HEK293 (cell line): ENCODE data around the gene TNFSF13.

ENCODE experiments used
- CTCF ChIA-PET: fragments of 350-600 bp; formaldehyde crosslinking; extraction: SDS; loops from one replicate; lab custom pipeline; 2021; ENCODE audit warnings: antibody characterized with exemption; lab: Yijun Ruan, JAX
- POLR2A ChIA-PET: fragments of 300-600 bp; formaldehyde crosslinking; extraction: SDS; loops from one replicate; lab custom pipeline; 2020; ENCODE audit warnings: antibody characterized with exemption, inconsistent platforms; lab: Yijun Ruan, JAX
- H3K27ac ChIP-seq: fragments of 200-500 bp; sonication (Bioruptor generic); 2 replicates; pipeline ENCODE4 v1.5.1; 2014; ENCODE audit warnings: low read depth, low read length, control low read depth, inconsistent platforms; ENCODE audit errors: extremely low read depth
- H3K36me3 ChIP-seq, 2 experiments: fragments of 200-500 bp in 1 of 2; sonication (Bioruptor generic) in 1 of 2; 1 replicate in 1 of 2; 2 replicates in 1 of 2; pipeline ENCODE4 v1.5.1; 2014 to 2017; ENCODE audit warnings: inconsistent platforms in 2 of 2, low read length in 2 of 2; ENCODE audit not compliant: control insufficient read depth in 2 of 2, insufficient read depth in 1 of 2
- H3K4me1 ChIP-seq: fragments of 200-500 bp; sonication (Bioruptor generic); 2 replicates; pipeline ENCODE4 v1.5.1; 2014; ENCODE audit warnings: mild to moderate bottlenecking, low read length, inconsistent platforms; ENCODE audit not compliant: control insufficient read depth, insufficient read depth
- H3K4me3 ChIP-seq: 2 replicates; pipeline ENCODE4 v1.5.1; 2011; ENCODE audit warnings: low read depth, mild to moderate bottlenecking, control low read depth, low read length, moderate library complexity
- H3K9me3 ChIP-seq: fragments of 200-500 bp; sonication (Bioruptor generic); 2 replicates; pipeline ENCODE4 v1.5.1; 2014; ENCODE audit warnings: low read depth, low read length, inconsistent platforms; ENCODE audit not compliant: control insufficient read depth, insufficient read depth
- HIC1 ChIP-seq: fragments of 450-650 bp; formaldehyde crosslinking; IDR thresholded peaks from 2 replicates; pipeline ENCODE4 v1.5.1; 2016; ENCODE audit warnings: missing biosample characterization, missing genetic modification characterization
- PRDM6 ChIP-seq: fragments of 450-650 bp; formaldehyde crosslinking; IDR thresholded peaks from 2 replicates; pipeline ENCODE4 v1.5.1; 2017; ENCODE audit warnings: missing biosample characterization, missing genetic modification characterization
- REPIN1 ChIP-seq: fragments of 450-650 bp; formaldehyde crosslinking; IDR thresholded peaks from 2 replicates; pipeline ENCODE4 v1.5.1; 2017; ENCODE audit warnings: missing biosample characterization, missing genetic modification characterization, low read depth
- SCRT2 ChIP-seq: fragments of 450-650 bp; formaldehyde crosslinking; IDR thresholded peaks from 2 replicates; pipeline ENCODE4 v1.5.1; 2016; ENCODE audit warnings: missing biosample characterization, missing genetic modification characterization
- YY1 ChIP-seq: fragments of 450-650 bp; formaldehyde crosslinking; IDR thresholded peaks from 2 replicates; pipeline ENCODE4 v1.5.1; 2018; ENCODE audit warnings: missing biosample characterization, missing genetic modification characterization
- ZBTB17 ChIP-seq: fragments of 450-650 bp; formaldehyde crosslinking; IDR thresholded peaks from 2 replicates; pipeline ENCODE4 v1.5.1; 2016; ENCODE audit warnings: missing biosample characterization, missing genetic modification characterization
- ZIC2 ChIP-seq: fragments of 450-650 bp; formaldehyde crosslinking; IDR thresholded peaks from 2 replicates; pipeline ENCODE4 v1.5.1; 2016; ENCODE audit warnings: missing biosample characterization, missing genetic modification characterization
- ZNF19 ChIP-seq: fragments of 450-650 bp; formaldehyde crosslinking; IDR thresholded peaks from 2 replicates; pipeline ENCODE4; 2016; ENCODE audit warnings: missing biosample characterization, missing genetic modification characterization, low read depth
- ZNF223 ChIP-seq: fragments of 450-650 bp; formaldehyde crosslinking; IDR thresholded peaks from 2 replicates; pipeline ENCODE4 v1.5.1; 2016; ENCODE audit warnings: missing biosample characterization, missing genetic modification characterization
- ZNF302 ChIP-seq: fragments of 450-650 bp; formaldehyde crosslinking; IDR thresholded peaks from 2 replicates; pipeline ENCODE4 v1.5.1; 2016; ENCODE audit warnings: missing biosample characterization, missing genetic modification characterization, low read depth
- ZNF404 ChIP-seq: fragments of 450-650 bp; formaldehyde crosslinking; IDR thresholded peaks from 2 replicates; pipeline ENCODE4 v1.5.1; 2017; ENCODE audit warnings: missing biosample characterization, missing genetic modification characterization
- ZNF518A ChIP-seq: fragments of 450-650 bp; formaldehyde crosslinking; conservative IDR thresholded peaks from 2 replicates; pipeline ENCODE4 v1.5.1; 2016; ENCODE audit warnings: low read depth, missing biosample characterization, missing genetic modification characterization
- ZNF791 ChIP-seq: fragments of 450-650 bp; formaldehyde crosslinking; IDR thresholded peaks from 2 replicates; pipeline ENCODE4 v1.5.1; 2016; ENCODE audit warnings: missing biosample characterization, missing genetic modification characterization

TNFSF13 gene

GRCh38 chr17:7549401-7550055, 9.0 kb upstream of the TNFSF13 start (continued):
- TF ChIP-seq PRDM6 (tag by site-specific recombination): no peak
- peak; percentile 47 for TF ChIP-seq ZIC2 (tag by site-specific recombination)
- TF ChIP-seq HIC1 (tag by site-specific recombination): peak; percentile 75; the same call in 1 of the 2 replicates
- no peak for TF ChIP-seq ZNF223 (tag by site-specific recombination)
- TF ChIP-seq, all 188 proteins: peak for 11

- H3K4me1 ChIP-seq: peaks cover 3% of the 10 kb centered on the region; the same call in 1 of the 2 replicates
- no peak overlapping the region for H3K27ac ChIP-seq
- no peaks in the 10 kb centered on the region for H3K9me3 ChIP-seq
- ChIA-PET CTCF (interaction anchor here (0.6 to 6.2 kb wide), 3 partner anchors 10 to 66 kb away, joined by 3 to 60 read pairs (median 3); partner anchors contain the start of genes POLR2A and SENP3), POLR2A (interaction anchor here (1.1 kb wide), 1 partner anchor 10 kb away, joined by 6 read pairs; no protein-coding TSS in a partner anchor)
- H3K4me3 ChIP-seq: no peak overlapping the region
- no peaks in the 10 kb centered on the region for H3K36me3 ChIP-seq
- TF ChIP-seq ZNF518A (tag by site-specific recombination) (no peak), SCRT2 (peak; percentile 75)
These were observed 8.2 kb upstream of the TNFSF13 start for GRCh38 chr17:7550344-7550743.

- H3K27ac ChIP-seq: no peak overlapping the region
These were observed 7.2 kb upstream of the TNFSF13 start for GRCh38 chr17:7551396-7551795.

More at GRCh38 chr17:7551396-7551795, 7.2 kb upstream of the TNFSF13 start:
- Histone ChIP-seq H3K36me3 (no peaks in the 10 kb centered on the region), H3K4me3 (no peak overlapping the region), H3K4me1 (peaks cover 3% of the 10 kb centered on the region; the same call in 1 of the 2 replicates), H3K9me3 (no peaks in the 10 kb centered on the region)
- TF ChIP-seq YY1 (tag by site-specific recombination) (no peak), ZNF302 (tag by site-specific recombination) (no peak), REPIN1 (no peak), ZNF404 (tag by site-specific recombination) (no peak), ZNF19 (tag by site-specific recombination) (no peak), ZNF791 (tag by site-specific recombination) (no peak), ZBTB17 (no peak)
- CTCF ChIA-PET: interaction anchor here (0.8 to 3.5 kb wide), 3 partner anchors 9 to 59 kb away, joined by 3 to 18 read pairs (median 10); no protein-coding TSS in a partner anchor
- POLR2A ChIA-PET: interaction anchor here (0.6 kb wide), 2 partner anchors 147 to 152 kb away, joined by 3 to 6 read pairs; partner anchors contain the start of gene TMEM256
